CD14-positive monocyte (primary cell): ENCODE data around the gene APOBEC3H. TPM values are rescaled to one million over a fixed set of nuclear protein-coding genes. Genes with fewer than 3 reads are reported as not detected.
"Not testable (repeated sequence)": the region's sequence is repeated elsewhere in the genome, so short reads cannot be mapped to it uniquely, and the experiment has no call there.

Source experiments
- DNase-seq, 3 donors: peaks; one replicate each; pipeline ENCODE4 v3.0.0-alpha.2; 2011 to 2022
- H2AFZ ChIP-seq: 2 replicates; pipeline ENCODE4 v1.6.0; 2012; ENCODE audit warnings: mild to moderate bottlenecking, low read depth, low read length, inconsistent platforms; ENCODE audit not compliant: insufficient read depth, poor library complexity, severe bottlenecking
- H3K27ac ChIP-seq, 2 donors: 1 replicate in 1 of 2; 2 replicates in 1 of 2; pipeline ENCODE4 v1.5.1; 2012 to 2013; ENCODE audit warnings: low read length in 2 of 2, control low read depth in 1 of 2, inconsistent platforms in 1 of 2, low read depth in 1 of 2, mild to moderate bottlenecking in 1 of 2
- H3K27me3 ChIP-seq, 2 donors: one replicate each; pipeline versions ENCODE4 v1.6.0 to v1.6.1; 2011 to 2013; ENCODE audit warnings: low read length in 2 of 2; ENCODE audit not compliant: control insufficient read depth in 2 of 2, insufficient read depth in 2 of 2
- H3K36me3 ChIP-seq, 2 donors: replicated peaks in 1 of 2; 1 replicate in 1 of 2; 2 replicates in 1 of 2; pipeline versions ENCODE4 v1.5.1 to v1.6.1; 2012 to 2013; ENCODE audit warnings: low read length in 2 of 2, control low read depth in 1 of 2, inconsistent platforms in 1 of 2, mild to moderate bottlenecking in 1 of 2; ENCODE audit not compliant: insufficient read depth in 2 of 2, control insufficient read depth in 1 of 2
- H3K4me1 ChIP-seq, 2 donors: 1 replicate in 1 of 2; 2 replicates in 1 of 2; pipeline versions ENCODE4 v1.5.1 to v1.6.1; 2012 to 2013; ENCODE audit warnings: low read length in 2 of 2, control low read depth in 1 of 2, inconsistent platforms in 1 of 2, mild to moderate bottlenecking in 1 of 2, moderate library complexity in 1 of 2; ENCODE audit not compliant: insufficient read depth in 2 of 2, control insufficient read depth in 1 of 2
- H3K4me2 ChIP-seq: replicated peaks from 2 replicates; pipeline ENCODE3; 2012; ENCODE audit warnings: low read length, moderate library complexity, mild to moderate bottlenecking; ENCODE audit not compliant: poor library complexity, severe bottlenecking; ENCODE audit errors: extremely low read depth
- H3K4me3 ChIP-seq, 3 experiments: fragments of 200-600 bp in 1 of 3; sonication (generic) in 1 of 3; replicated peaks in 1 of 3; 1 replicate in 2 of 3; 2 replicates in 1 of 3; pipeline ENCODE4 v1.5.1; 2011 to 2013; ENCODE audit warnings: low read length in 3 of 3, mild to moderate bottlenecking in 3 of 3, control low read depth in 2 of 3, low read depth in 2 of 3, inconsistent platforms in 1 of 3, moderate library complexity in 1 of 3
- H3K79me2 ChIP-seq: 2 replicates; pipeline ENCODE4 v1.6.0; 2012; ENCODE audit warnings: mild to moderate bottlenecking, control low read depth, inconsistent platforms, low read length, moderate library complexity; ENCODE audit not compliant: insufficient read depth
- H3K9ac ChIP-seq: 2 replicates; pipeline ENCODE4 v1.6.0; 2017; ENCODE audit warnings: low read length, mild to moderate bottlenecking; ENCODE audit not compliant: insufficient read depth, poor library complexity, severe bottlenecking
- H3K9me3 ChIP-seq, 2 donors: replicated peaks in 1 of 2; 1 replicate in 1 of 2; 2 replicates in 1 of 2; pipeline versions ENCODE4 v1.5.1 to v1.6.1; 2012 to 2013; ENCODE audit warnings: low read length in 2 of 2, control low read depth in 1 of 2; ENCODE audit not compliant: control insufficient read depth in 1 of 2, insufficient read depth in 1 of 2
- H4K20me1 ChIP-seq: 2 replicates; pipeline ENCODE4 v1.6.0; 2012; ENCODE audit warnings: mild to moderate bottlenecking, low read length, control low read depth, moderate library complexity; ENCODE audit not compliant: insufficient read depth
- H3K27ac Mint-ChIP-seq, 7 donors: one replicate each; pipeline ENCODE4 v1.8.0; 2020; ENCODE audit warnings: mild to moderate bottlenecking in 7 of 7, mixed read lengths in 7 of 7, moderate library complexity in 6 of 7, inconsistent platforms in 2 of 7
- H3K27me3 Mint-ChIP-seq, 3 donors: one replicate each; pipeline ENCODE4 v1.8.0; 2021 to 2022; ENCODE audit warnings: low read depth in 3 of 3, mild to moderate bottlenecking in 3 of 3, mixed read lengths in 3 of 3, moderate library complexity in 3 of 3, inconsistent platforms in 1 of 3
- H3K36me3 Mint-ChIP-seq, 2 donors: one replicate each; pipeline ENCODE4 v1.8.0; 2020; ENCODE audit warnings: mixed read lengths in 2 of 2, inconsistent platforms in 1 of 2, mild to moderate bottlenecking in 1 of 2
- H3K4me1 Mint-ChIP-seq: one replicate; pipeline ENCODE4 v1.8.0; 2020; ENCODE audit warnings: mild to moderate bottlenecking, mixed read lengths
- H3K4me3 Mint-ChIP-seq, 2 donors: one replicate each; pipeline ENCODE4 v1.8.0; 2020; ENCODE audit warnings: mild to moderate bottlenecking in 2 of 2, mixed read lengths in 2 of 2, moderate library complexity in 1 of 2
- H3K9me3 Mint-ChIP-seq, 7 donors: one replicate each; pipeline ENCODE4 v1.8.0; 2020 to 2022; ENCODE audit warnings: mixed read lengths in 7 of 7, mild to moderate bottlenecking in 6 of 7, moderate library complexity in 6 of 7, inconsistent platforms in 2 of 7
- WGBS: methylation state at CpG from one replicate; pipeline ENCODE4 v1.1.5; 2013; ENCODE audit warnings: missing lambda C conversion rate; ENCODE audit not compliant: insufficient coverage; 5-methylcytosine and 5-hydroxymethylcytosine counted together
- intact Hi-C, 2 donors: fragments of 100-400 bp; cut with micrococcal nuclease; formaldehyde crosslinking; loops; one replicate each; pipeline versions ENCODE4 v1.15.0 to v1.15.1; 2023
- polyA minus RNA-seq: library from RNA; depleted of rRNA, polyadenylated mRNA; stranded (reverse); fragments of >200 nt; gene quantifications from 2 replicates; pipeline ENCODE4 v1.2.3, GENCODE V29; 2012
- polyA plus RNA-seq, 3 donors: library from polyadenylated mRNA; depleted of rRNA in 1 of 3; unstranded in 2 of 3; stranded (reverse) in 1 of 3; fragments of 300-500 nt in 2 of 3; fragments of >200 nt in 1 of 3; fragmentation: Illumina TruSeq in 2 of 3; gene quantifications; 1 replicate in 2 of 3; 2 replicates in 1 of 3; pipeline ENCODE4 v1.2.3, GENCODE V29; 2012 to 2021
- total RNA-seq, 12 experiments: library from RNA in 1 of 12; stranded (reverse) in 1 of 12; fragments of 120-200 nt in 1 of 12; gene quantifications; one replicate each; pipeline ENCODE4 v1.2.4 and lab custom pipeline; 2013 to 2026; ENCODE audit warnings: mixed read lengths in 6 of 12, inconsistent platforms in 1 of 12
- TF ChIP-seq, protein P1 (sequence below): fragments of 200-600 bp; IDR thresholded peaks from one replicate; pipeline ENCODE4 v1.8.0; 2022; ENCODE audit warnings: antibody characterized with exemption, mild to moderate bottlenecking

APOBEC3H gene
- 0.17 TPM for total RNA-seq (2013)
- polyA plus RNA-seq: under 1 TPM in 1 of 3 donors, not detected in 2; 0.28 TPM
- polyA minus RNA-seq: 0.40 TPM in 1 of 2 replicates, not detected in the other
- 0 to 0.60 (median 0.17) reads per million in 11 experiments for total RNA-seq (lab: John Stamatoyannopoulos, UW)

DNA sequence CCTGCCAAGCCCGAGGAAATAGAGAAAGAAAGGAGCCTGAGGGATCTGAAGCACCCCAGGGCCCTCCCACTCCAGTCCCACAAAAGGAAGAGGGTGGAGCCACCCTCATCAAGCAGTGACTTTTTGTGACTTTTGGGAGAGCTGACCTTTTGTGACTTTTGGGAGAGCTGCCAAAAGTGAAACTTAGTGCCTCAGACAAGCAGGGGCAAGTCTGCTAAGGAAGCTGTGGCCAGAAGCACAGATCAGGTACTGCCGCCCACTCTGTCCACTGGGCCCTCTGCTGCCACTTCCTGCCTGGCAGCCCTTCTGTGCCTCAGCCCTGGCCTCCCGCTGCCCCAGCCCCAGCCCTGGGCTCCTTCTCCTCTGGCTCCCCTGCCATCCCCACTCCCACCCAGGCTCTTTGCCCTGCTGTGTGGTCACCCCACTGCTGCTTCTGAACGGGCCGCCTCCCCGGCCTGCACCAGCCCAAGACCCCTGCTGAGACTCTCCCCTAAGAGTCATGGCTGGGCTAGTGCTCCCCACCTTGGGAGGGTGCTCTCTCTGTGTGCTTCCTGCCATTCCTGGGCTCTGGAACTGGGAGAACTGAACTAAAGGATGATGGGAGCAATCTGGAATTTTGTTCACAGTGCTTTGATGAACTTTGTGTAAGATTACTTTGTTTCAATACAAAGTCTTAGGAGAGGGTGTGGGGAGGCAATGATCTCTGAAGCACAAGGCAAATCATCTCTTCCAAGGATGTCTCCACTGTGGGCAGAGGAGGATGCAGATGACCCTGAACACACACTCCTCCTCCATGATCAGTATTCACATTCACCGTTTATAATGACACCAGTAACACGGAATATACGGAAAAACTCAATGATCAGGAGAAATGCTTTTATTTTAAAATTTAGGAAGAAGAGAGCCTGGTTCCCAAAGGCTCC, at the start of gene APOBEC3H:
Gene APOBEC3H (plus strand): TSS at position 147 of the 923 bp plus-strand sequence. CDS start 3,035 bp downstream, outside the sequence.
- H3K4me3 ChIP-seq: peak within 1 kb of the TSS in 1 of 3 experiments; percentile 2
- WGBS: 13% methylated on average over 2 of the region's 9 CpGs
- no peaks in the 10 kb centered on the region for H3K9me3 ChIP-seq
- peak in 1 of 3 donors; percentile 15 for DNase-seq
- H4K20me1 ChIP-seq: no peaks in the 10 kb centered on the region
- no peaks in the 10 kb centered on the region for H3K27me3 ChIP-seq
- intact Hi-C loops: no loop called here
- peak within 1 kb of the TSS in 1 of 2 donors; percentile 35 for H3K4me3 Mint-ChIP-seq
- H3K79me2 ChIP-seq: no peaks in the 10 kb centered on the region
- no peaks in the 10 kb centered on the region for H3K36me3 Mint-ChIP-seq
- peak within 1 kb of the TSS in 4 of 7 donors; percentile 10 to 71 (median 34) for H3K27ac Mint-ChIP-seq
- TF ChIP-seq, protein P1, sequence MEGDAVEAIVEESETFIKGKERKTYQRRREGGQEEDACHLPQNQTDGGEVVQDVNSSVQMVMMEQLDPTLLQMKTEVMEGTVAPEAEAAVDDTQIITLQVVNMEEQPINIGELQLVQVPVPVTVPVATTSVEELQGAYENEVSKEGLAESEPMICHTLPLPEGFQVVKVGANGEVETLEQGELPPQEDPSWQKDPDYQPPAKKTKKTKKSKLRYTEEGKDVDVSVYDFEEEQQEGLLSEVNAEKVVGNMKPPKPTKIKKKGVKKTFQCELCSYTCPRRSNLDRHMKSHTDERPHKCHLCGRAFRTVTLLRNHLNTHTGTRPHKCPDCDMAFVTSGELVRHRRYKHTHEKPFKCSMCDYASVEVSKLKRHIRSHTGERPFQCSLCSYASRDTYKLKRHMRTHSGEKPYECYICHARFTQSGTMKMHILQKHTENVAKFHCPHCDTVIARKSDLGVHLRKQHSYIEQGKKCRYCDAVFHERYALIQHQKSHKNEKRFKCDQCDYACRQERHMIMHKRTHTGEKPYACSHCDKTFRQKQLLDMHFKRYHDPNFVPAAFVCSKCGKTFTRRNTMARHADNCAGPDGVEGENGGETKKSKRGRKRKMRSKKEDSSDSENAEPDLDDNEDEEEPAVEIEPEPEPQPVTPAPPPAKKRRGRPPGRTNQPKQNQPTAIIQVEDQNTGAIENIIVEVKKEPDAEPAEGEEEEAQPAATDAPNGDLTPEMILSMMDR: no peak
- no peak within 1 kb of the TSS for H3K27ac ChIP-seq
- peaks cover 0 to 3% (median 3%) of the 10 kb centered on the region in 3 donors for H3K27me3 Mint-ChIP-seq
- peak within 1 kb of the TSS; percentile 39 for H3K4me2 ChIP-seq
- peak within 1 kb of the TSS; percentile 8 for H3K9ac ChIP-seq
- H2AFZ ChIP-seq: peak within 1 kb of the TSS; percentile 46
- H3K9me3 Mint-ChIP-seq: no peaks in the 10 kb centered on the region
- peaks cover 20% of the 10 kb centered on the region for H3K4me1 Mint-ChIP-seq
- H3K4me1 ChIP-seq: peaks cover 15 to 18% of the 10 kb centered on the region in 2 donors
- H3K36me3 ChIP-seq: no peaks in the 10 kb centered on the region

DNA sequence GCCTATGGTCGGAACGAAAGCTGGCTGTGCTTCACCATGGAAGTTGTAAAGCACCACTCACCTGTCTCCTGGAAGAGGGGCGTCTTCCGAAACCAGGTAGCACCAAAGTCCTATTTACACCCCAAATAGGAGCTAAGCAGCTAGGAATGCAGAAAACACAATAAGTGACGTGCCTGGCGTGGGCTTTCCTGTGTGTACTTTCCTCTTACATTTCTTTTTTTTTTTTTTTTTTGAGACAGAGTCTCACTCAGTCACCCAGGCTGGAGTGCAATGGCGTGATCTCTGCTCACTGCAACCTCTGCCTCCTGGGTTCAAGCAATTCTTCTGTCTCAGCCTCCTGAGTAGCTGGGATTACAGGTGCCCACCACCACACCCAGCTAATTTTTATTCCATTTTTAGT, 47.6 kb upstream of the APOBEC3H start:
- H3K4me3 ChIP-seq, H3K9ac ChIP-seq, H3K27me3 ChIP-seq, H3K36me3 ChIP-seq, H3K9me3 Mint-ChIP-seq, H3K79me2 ChIP-seq, H3K27ac ChIP-seq, H3K4me2 ChIP-seq, H3K9me3 ChIP-seq, H2AFZ ChIP-seq, DNase-seq, intact Hi-C loops, H4K20me1 ChIP-seq, H3K27me3 Mint-ChIP-seq, H3K27ac Mint-ChIP-seq, H3K4me1 ChIP-seq, H3K4me3 Mint-ChIP-seq: not testable (repeated sequence)
- Mint-ChIP-seq H3K36me3 (peaks cover 19 to 21% of the 10 kb centered on the region in 2 donors), H3K4me1 (peaks cover 23% of the 10 kb centered on the region)
- WGBS: 97% methylated on average over 6 of the region's 7 CpGs

DNA sequence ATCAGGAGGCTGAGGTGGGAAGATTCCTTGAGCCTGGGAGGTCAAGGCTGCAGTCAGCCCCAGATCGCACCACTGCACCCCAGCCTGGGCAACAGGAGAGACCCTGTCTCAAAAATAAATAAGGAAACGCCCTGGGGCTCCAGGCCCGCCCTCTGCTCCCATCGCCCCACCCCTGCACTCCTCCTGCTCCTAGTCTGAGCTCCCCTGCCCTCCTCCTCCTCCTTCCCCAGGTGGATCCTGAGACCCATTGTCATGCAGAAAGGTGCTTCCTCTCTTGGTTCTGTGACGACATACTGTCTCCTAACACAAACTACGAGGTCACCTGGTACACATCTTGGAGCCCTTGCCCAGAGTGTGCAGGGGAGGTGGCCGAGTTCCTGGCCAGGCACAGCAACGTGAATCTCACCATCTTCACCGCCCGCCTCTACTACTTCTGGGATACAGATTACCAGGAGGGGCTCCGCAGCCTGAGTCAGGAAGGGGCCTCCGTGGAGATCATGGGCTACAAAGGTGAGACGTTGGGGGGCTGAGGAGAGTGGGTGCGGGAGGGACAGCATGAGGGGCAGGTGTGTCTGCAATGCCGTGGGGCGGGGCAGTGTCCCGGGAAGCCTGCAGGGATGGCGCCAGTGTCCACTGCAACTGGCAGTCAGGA, 45.1 kb upstream of the APOBEC3H start:
- H3K27me3 ChIP-seq, H3K27ac Mint-ChIP-seq, H3K4me2 ChIP-seq, H4K20me1 ChIP-seq, H3K36me3 ChIP-seq, H3K4me3 ChIP-seq, H3K79me2 ChIP-seq, H3K36me3 Mint-ChIP-seq, H3K27ac ChIP-seq, DNase-seq, H2AFZ ChIP-seq, H3K4me1 ChIP-seq, H3K27me3 Mint-ChIP-seq, intact Hi-C loops, H3K4me3 Mint-ChIP-seq, H3K4me1 Mint-ChIP-seq, H3K9ac ChIP-seq: not testable (repeated sequence)
- peaks cover 7 to 17% of the 10 kb centered on the region in 2 donors for H3K9me3 ChIP-seq
- H3K9me3 Mint-ChIP-seq: peaks cover 0 to 16% (median 8%) of the 10 kb centered on the region in 7 donors
- WGBS: 97% methylated on average over 9 of the region's 18 CpGs
